Measurements from ENCODE around the gene NAGPA. TPM values are rescaled to one million over a fixed set of nuclear protein-coding genes. Genes with fewer than 3 reads are reported as not detected.

The NAGPA gene
- total RNA-seq, 1 experiment from 2014 or later = 11.7 TPM

DNA sequence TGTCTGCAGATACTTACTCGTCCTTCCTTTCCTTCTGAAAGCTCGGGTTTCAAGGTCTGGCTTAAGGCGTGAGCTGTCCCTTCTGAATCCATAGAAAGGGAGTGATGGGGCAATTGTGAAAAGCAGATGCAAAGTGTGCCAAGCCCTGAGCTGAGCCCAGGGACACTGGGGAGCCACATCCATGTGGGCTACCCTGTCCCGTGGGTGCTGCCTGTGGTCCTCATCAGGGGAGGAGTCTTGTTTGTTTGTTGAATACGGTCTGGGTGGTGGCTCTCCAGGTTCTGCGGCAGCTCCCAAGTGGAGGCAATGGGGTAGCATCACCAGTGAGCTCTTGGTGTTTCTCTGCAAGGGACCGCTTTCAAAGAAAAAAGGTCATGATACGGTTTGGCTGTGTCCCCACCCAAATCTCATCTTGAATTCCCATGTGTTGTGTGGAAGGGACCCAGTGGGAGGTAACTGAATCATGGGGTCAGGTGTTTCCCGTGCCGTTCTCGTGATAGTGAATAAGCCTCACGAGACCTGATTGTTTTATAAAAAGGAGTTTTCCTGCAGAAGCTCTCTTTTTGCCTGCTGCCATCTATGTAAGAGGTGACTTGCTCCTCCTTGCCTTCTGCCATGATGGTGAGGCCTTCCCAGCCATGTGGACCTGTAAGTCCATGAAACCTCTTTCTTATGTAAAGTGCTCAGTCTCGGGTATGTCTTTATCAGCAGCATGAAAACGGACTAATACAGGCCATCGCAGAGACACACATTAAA lies 36.9 kb upstream of the NAGPA start:
- TF ChIP-seq, protein P1, sequence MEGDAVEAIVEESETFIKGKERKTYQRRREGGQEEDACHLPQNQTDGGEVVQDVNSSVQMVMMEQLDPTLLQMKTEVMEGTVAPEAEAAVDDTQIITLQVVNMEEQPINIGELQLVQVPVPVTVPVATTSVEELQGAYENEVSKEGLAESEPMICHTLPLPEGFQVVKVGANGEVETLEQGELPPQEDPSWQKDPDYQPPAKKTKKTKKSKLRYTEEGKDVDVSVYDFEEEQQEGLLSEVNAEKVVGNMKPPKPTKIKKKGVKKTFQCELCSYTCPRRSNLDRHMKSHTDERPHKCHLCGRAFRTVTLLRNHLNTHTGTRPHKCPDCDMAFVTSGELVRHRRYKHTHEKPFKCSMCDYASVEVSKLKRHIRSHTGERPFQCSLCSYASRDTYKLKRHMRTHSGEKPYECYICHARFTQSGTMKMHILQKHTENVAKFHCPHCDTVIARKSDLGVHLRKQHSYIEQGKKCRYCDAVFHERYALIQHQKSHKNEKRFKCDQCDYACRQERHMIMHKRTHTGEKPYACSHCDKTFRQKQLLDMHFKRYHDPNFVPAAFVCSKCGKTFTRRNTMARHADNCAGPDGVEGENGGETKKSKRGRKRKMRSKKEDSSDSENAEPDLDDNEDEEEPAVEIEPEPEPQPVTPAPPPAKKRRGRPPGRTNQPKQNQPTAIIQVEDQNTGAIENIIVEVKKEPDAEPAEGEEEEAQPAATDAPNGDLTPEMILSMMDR (conservative IDR thresholded peaks at IDR 0.05; ENCODE audit: low read depth, low read length) = no peak
- TF ChIP-seq EZH2 (IDR thresholded peaks at IDR 0.05; ENCODE audit: borderline replicate concordance, low read depth, low read length, poor library complexity, severe bottlenecking) = no peak
- no peak for DNase-seq (ENCODE audit: low spot score)
- Histone ChIP-seq H3K4me1 (ENCODE audit: insufficient read depth, low read length, poor library complexity, severe bottlenecking) (peaks cover 3% of the 10 kb centered on the region), H3K27me3 (replicated peaks; ENCODE audit: insufficient read depth, low read depth, low read length, poor library complexity) (peaks cover 24% of the 10 kb centered on the region), H3K4me3 (ENCODE audit: low read depth, low read length, poor library complexity, severe bottlenecking) (no peak overlapping the region), H3K27ac (ENCODE audit: low read depth, low read length, poor library complexity, severe bottlenecking) (no peak overlapping the region), H3K36me3 (ENCODE audit: insufficient read depth, low read length, poor library complexity, severe bottlenecking) (no peaks in the 10 kb centered on the region), H3K9me3 (ENCODE audit: low read depth, low read length, poor library complexity, severe bottlenecking) (no peaks in the 10 kb centered on the region)
- intact Hi-C loops (cut with micrococcal nuclease; ENCODE audit: unreplicated experiment) = no loop called here
- ChIA-PET CTCF (no interaction called here), POLR2A (ENCODE audit: low non-redundant PET) (no interaction called here)
- no TSS peak for BruUV-seq (replicated peaks)

DNA sequence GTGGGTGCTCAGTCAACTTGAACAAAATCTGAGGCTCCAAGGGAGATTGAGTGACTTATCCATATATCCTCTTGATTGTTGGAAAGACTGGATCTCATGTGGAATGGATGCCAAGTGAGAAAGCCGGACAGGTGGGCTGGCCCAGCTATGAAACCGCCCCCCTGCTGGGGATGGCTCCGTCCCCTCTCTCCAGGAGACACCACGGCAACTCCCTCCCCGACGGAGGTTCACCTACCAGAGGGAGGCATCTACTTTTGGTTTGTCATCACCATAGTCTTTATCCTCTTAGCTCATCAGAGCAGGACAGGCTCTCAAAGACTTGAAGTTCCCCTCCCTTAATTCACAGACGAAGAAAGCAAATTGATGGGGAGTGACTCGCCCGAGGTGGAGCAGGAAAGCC lies 36.1 kb upstream of the NAGPA start:
- Histone ChIP-seq H3K36me3 (ENCODE audit: insufficient read depth, low read length, poor library complexity, severe bottlenecking) (no peaks in the 10 kb centered on the region), H3K27ac (ENCODE audit: low read depth, low read length, poor library complexity, severe bottlenecking) (no peak overlapping the region), H3K4me1 (ENCODE audit: insufficient read depth, low read length, poor library complexity, severe bottlenecking) (peaks cover 3% of the 10 kb centered on the region), H3K4me3 (ENCODE audit: low read depth, low read length, poor library complexity, severe bottlenecking) (no peak overlapping the region), H3K9me3 (ENCODE audit: low read depth, low read length, poor library complexity, severe bottlenecking) (no peaks in the 10 kb centered on the region), H3K27me3 (replicated peaks; ENCODE audit: insufficient read depth, low read depth, low read length, poor library complexity) (peaks cover 32% of the 10 kb centered on the region)
- ChIA-PET POLR2A (ENCODE audit: low non-redundant PET) (interaction anchor here (0.6 kb wide), 1 partner anchor 9 kb away, joined by 12 read pairs; no protein-coding TSS in a partner anchor), CTCF (no interaction called here)
- intact Hi-C loops (cut with micrococcal nuclease; ENCODE audit: unreplicated experiment) = no loop called here
- BruUV-seq (replicated peaks) = no TSS peak
- TF ChIP-seq, protein P1 (conservative IDR thresholded peaks at IDR 0.05; ENCODE audit: low read depth, low read length) = no peak
- no peak for TF ChIP-seq EZH2 (IDR thresholded peaks at IDR 0.05; ENCODE audit: borderline replicate concordance, low read depth, low read length, poor library complexity, severe bottlenecking)
- no peak for DNase-seq (ENCODE audit: low spot score)

DNA sequence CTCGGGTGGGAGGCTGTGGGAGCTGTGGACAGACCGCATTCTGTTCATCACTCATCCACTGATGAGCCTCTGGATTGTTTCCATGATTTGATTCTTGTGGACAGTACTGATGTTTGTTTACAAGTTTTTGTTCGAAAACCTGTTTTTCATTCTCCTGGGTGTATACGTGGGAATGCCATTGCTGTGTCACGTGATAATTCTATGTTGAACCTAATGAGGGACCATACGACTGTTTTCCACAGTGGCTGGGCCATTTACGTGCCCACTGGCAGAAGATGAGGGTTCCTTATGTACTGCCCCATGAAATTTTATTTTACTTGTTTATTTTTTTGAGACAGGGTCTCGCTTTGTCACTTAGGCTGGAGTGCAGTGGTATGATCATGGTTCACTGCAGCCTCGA lies 35.3 kb upstream of the NAGPA start:
- Histone ChIP-seq H3K27ac (ENCODE audit: low read depth, low read length, poor library complexity, severe bottlenecking) (no peak overlapping the region), H3K9me3 (ENCODE audit: low read depth, low read length, poor library complexity, severe bottlenecking) (no peaks in the 10 kb centered on the region), H3K27me3 (replicated peaks; ENCODE audit: insufficient read depth, low read depth, low read length, poor library complexity) (peaks cover 38% of the 10 kb centered on the region), H3K4me1 (ENCODE audit: insufficient read depth, low read length, poor library complexity, severe bottlenecking) (peaks cover 3% of the 10 kb centered on the region), H3K4me3 (ENCODE audit: low read depth, low read length, poor library complexity, severe bottlenecking) (no peak overlapping the region), H3K36me3 (ENCODE audit: insufficient read depth, low read length, poor library complexity, severe bottlenecking) (no peaks in the 10 kb centered on the region)
- ChIA-PET POLR2A (ENCODE audit: low non-redundant PET) (no interaction called here), CTCF (no interaction called here)
- intact Hi-C loops (cut with micrococcal nuclease; ENCODE audit: unreplicated experiment) = no loop called here
- BruUV-seq (replicated peaks) = no TSS peak
- no peak for TF ChIP-seq EZH2 (IDR thresholded peaks at IDR 0.05; ENCODE audit: borderline replicate concordance, low read depth, low read length, poor library complexity, severe bottlenecking)
- TF ChIP-seq, protein P1 (conservative IDR thresholded peaks at IDR 0.05; ENCODE audit: low read depth, low read length) = no peak
- no peak for DNase-seq (ENCODE audit: low spot score)
